ENCODE measurements around the gene MYRIP. TPM values are rescaled to one million over a fixed set of nuclear protein-coding genes. Genes with fewer than 3 reads are reported as not detected.

MYRIP gene
- total and polyA plus RNA-seq, 11 donors: 0.42 to 2.2 (median 0.90) TPM

DNA sequence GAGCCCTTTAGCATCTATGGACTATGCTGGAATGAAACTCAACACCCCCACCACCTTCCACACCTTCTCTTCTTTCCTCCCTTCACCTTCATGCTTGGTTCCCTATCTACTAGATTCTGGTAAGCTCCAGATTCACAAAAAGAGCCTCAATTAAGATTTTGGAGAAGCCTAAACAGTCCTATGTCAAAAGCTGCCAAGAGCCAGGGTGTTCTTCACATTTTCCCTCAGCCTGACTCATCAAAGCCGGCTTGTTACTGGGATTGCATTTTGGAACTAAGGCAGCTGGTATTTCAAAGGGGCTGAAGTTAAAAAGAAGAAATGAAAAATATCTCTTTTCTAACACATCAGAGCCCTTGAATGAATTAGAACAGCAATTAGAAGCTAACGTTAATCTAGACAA is 247.7 kb downstream of the MYRIP start:
- ATAC-seq: no peak
- 82 to 89% (median 83%) methylated on average over 2 of the region's 2 CpGs for WGBS, 4 donors
- Histone ChIP-seq H3K4me3 (no peak overlapping the region), H3K9me3 (no peaks in the 10 kb centered on the region), H3K4me1 (no peaks in the 10 kb centered on the region), H3K36me3 (no peaks in the 10 kb centered on the region), H3K27ac (no peak overlapping the region), H3K27me3 (no peaks in the 10 kb centered on the region)
- intact Hi-C loops (cut with DNase I): no loop called here
- no peak for DNase-seq
- TF ChIP-seq, protein P1, sequence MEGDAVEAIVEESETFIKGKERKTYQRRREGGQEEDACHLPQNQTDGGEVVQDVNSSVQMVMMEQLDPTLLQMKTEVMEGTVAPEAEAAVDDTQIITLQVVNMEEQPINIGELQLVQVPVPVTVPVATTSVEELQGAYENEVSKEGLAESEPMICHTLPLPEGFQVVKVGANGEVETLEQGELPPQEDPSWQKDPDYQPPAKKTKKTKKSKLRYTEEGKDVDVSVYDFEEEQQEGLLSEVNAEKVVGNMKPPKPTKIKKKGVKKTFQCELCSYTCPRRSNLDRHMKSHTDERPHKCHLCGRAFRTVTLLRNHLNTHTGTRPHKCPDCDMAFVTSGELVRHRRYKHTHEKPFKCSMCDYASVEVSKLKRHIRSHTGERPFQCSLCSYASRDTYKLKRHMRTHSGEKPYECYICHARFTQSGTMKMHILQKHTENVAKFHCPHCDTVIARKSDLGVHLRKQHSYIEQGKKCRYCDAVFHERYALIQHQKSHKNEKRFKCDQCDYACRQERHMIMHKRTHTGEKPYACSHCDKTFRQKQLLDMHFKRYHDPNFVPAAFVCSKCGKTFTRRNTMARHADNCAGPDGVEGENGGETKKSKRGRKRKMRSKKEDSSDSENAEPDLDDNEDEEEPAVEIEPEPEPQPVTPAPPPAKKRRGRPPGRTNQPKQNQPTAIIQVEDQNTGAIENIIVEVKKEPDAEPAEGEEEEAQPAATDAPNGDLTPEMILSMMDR (IDR thresholded peaks at IDR 0.05): no peak
- TF ChIP-seq POLR2A (IDR thresholded peaks at IDR 0.05): no peak

DNA sequence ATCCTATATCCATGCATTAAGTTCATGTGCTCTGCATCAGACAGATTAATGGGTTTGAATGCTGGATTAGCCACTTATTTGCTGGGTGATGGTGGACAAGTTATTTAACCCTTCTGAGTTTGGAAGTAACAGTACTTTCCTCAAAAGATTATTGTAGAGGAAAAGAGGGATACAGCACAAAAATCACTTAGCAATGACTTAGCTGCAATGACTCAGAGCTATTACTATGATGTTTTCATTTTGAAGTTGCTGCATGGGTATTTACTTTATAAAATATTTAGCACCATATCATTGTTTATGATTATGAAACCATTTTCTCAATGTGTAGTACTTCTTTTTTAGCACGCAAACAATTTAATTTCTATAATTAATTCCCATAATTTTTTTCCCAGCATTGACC is 248.4 kb downstream of the MYRIP start:
- ATAC-seq (no peak), DNase-seq (no peak)
- no peaks in the 10 kb centered on the region for H3K36me3 ChIP-seq
- H3K4me3 ChIP-seq: no peak overlapping the region
- H3K27me3 ChIP-seq: no peaks in the 10 kb centered on the region
- H3K27ac ChIP-seq: no peak overlapping the region
- TF ChIP-seq, protein P1 (IDR thresholded peaks at IDR 0.05): no peak
- 88 to 98% (median 93%) methylated on average over 1 of the region's 1 CpG for WGBS, 4 donors
- H3K4me1 ChIP-seq: no peaks in the 10 kb centered on the region
- intact Hi-C loops (cut with DNase I): no loop called here
- H3K9me3 ChIP-seq: no peaks in the 10 kb centered on the region

DNA sequence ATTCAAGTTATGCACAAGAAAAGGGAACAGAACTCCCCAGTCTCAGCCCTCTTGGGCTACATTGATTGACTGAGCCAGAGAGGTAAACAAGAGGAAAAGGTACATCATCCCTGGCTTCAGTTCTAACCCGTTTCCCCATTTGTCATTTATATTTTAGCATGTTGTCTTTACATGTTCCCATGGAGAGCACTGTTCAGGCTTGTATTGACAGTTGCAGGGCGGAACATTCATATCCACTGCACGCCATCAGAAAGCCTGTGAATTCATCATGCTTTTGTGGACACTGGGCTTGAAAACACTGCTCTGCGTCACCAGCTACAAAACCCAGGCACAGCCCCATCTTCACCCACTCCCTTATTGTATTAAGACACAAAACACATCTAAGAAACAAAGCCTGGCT is 259.2 kb downstream of the MYRIP start:
- no peak overlapping the region for H3K4me3 ChIP-seq
- intact Hi-C loops (cut with DNase I): no loop called here
- no peaks in the 10 kb centered on the region for H3K9me3 ChIP-seq
- H3K4me1 ChIP-seq: no peaks in the 10 kb centered on the region
- ATAC-seq (no peak), DNase-seq (no peak)
- H3K27me3 ChIP-seq: no peaks in the 10 kb centered on the region
- H3K27ac ChIP-seq: no peak overlapping the region
- TF ChIP-seq, protein P1 (IDR thresholded peaks at IDR 0.05): no peak
- no peak for TF ChIP-seq POLR2A (IDR thresholded peaks at IDR 0.05)
- WGBS, 4 donors: 86 to 89% (median 88%) methylated on average over 4 of the region's 4 CpGs
- no peaks in the 10 kb centered on the region for H3K36me3 ChIP-seq

- WGBS, 4 donors: 89 to 100% (median 96%) methylated on average over 1 of the region's 1 CpG
Observed at GRCh38 chr3:40070816-40071215, 261.4 kb downstream of the MYRIP start.

More at GRCh38 chr3:40070816-40071215, 261.4 kb downstream of the MYRIP start:
- TF ChIP-seq POLR2A (IDR thresholded peaks at IDR 0.05): no peak
- TF ChIP-seq, protein P1 (IDR thresholded peaks at IDR 0.05): no peak
- Histone ChIP-seq H3K9me3 (no peaks in the 10 kb centered on the region), H3K36me3 (no peaks in the 10 kb centered on the region), H3K4me3 (no peak overlapping the region), H3K27ac (no peak overlapping the region), H3K4me1 (no peaks in the 10 kb centered on the region), H3K27me3 (no peaks in the 10 kb centered on the region)
- ATAC-seq (no peak), DNase-seq (no peak)
- intact Hi-C loops (cut with DNase I): no loop called here
